HG02623 (cell line): ENCODE measurements around the gene KHDC1.
"Not testable (repeated sequence)": the region's sequence is repeated elsewhere in the genome, so short reads cannot be mapped to it uniquely, and the experiment has no call there.

Experiments
- ATAC-seq: cut with Tn5 transposase; IDR thresholded peaks from one replicate; pipeline ENCODE4 v1.9.1; 2021; ENCODE audit warnings: moderate library complexity; ENCODE audit not compliant: unreplicated experiment

KHDC1 gene

GRCh38 chr6:73262671-73263569 is at the start of gene KHDC1:
Gene KHDC1, minus strand, starts transcription at chr6:73263196. Its CDS starts 20,679 bp downstream, at chr6:73242517.
- ATAC-seq, result peak; percentile 92

GRCh38 chr6:73310503-73310845 is 47.5 kb upstream of the KHDC1 start:
- ATAC-seq, result not testable (repeated sequence)

GRCh38 chr6:73309785-73310502 is 46.9 kb upstream of the KHDC1 start:
- ATAC-seq, result peak; percentile 97

- peak; percentile 35 for ATAC-seq
Measured at GRCh38 chr6:73309535-73309784, 46.5 kb upstream of the KHDC1 start.

GRCh38 chr6:73308712-73309534 is 45.9 kb upstream of the KHDC1 start:
- no peak for ATAC-seq

GRCh38 chr6:73303773-73304172 is 40.8 kb upstream of the KHDC1 start:
- not testable (repeated sequence) for ATAC-seq

GRCh38 chr6:73302339-73302738 is 39.3 kb upstream of the KHDC1 start:
- ATAC-seq, result no peak

GRCh38 chr6:73299151-73299971 is 36.4 kb upstream of the KHDC1 start:
- ATAC-seq, result no peak

GRCh38 chr6:73293331-73293730 is 30.3 kb upstream of the KHDC1 start:
- ATAC-seq, result no peak

GRCh38 chr6:73290435-73290834 is 27.4 kb upstream of the KHDC1 start:
- ATAC-seq, result no peak

GRCh38 chr6:73286752-73287151 is 23.8 kb upstream of the KHDC1 start:
- ATAC-seq, result no peak

GRCh38 chr6:73285674-73286283 is 22.8 kb upstream of the KHDC1 start:
- no peak for ATAC-seq

- ATAC-seq, result no peak
Measured at GRCh38 chr6:73282871-73283270, 19.9 kb upstream of the KHDC1 start.

GRCh38 chr6:73281684-73282083 is 18.7 kb upstream of the KHDC1 start:
- ATAC-seq, result not testable (repeated sequence)

- not testable (repeated sequence) for ATAC-seq
Measured at GRCh38 chr6:73269296-73269695, 6.3 kb upstream of the KHDC1 start.

- not testable (repeated sequence) for ATAC-seq
Measured at GRCh38 chr6:73268896-73269295, 5.9 kb upstream of the KHDC1 start.

- no peak for ATAC-seq
Measured at GRCh38 chr6:73264446-73264845, 1.4 kb upstream of the KHDC1 start.

- no peak for ATAC-seq
Measured at GRCh38 chr6:73263570-73263909, 544 bp upstream of the KHDC1 start.

GRCh38 chr6:73258721-73259120 is 4.3 kb downstream of the KHDC1 start:
- no peak for ATAC-seq

GRCh38 chr6:73254323-73254722 is 8.7 kb downstream of the KHDC1 start:
- not testable (repeated sequence) for ATAC-seq
